COLO668 (cell line): ENCODE measurements around the gene CDK5RAP3.
A peak's percentile ranks its signal among the peaks of the same experiment; 100 is the strongest.
"Not testable (repeated sequence)": the region's sequence is repeated elsewhere in the genome, so short reads cannot be mapped to it uniquely, and the experiment has no call there.

Experiments
- DNase-seq: peaks from one replicate; lab custom pipeline; 2025; ENCODE audit not compliant: unreplicated experiment; lab: John Stamatoyannopoulos, UW

The CDK5RAP3 gene, protein sequence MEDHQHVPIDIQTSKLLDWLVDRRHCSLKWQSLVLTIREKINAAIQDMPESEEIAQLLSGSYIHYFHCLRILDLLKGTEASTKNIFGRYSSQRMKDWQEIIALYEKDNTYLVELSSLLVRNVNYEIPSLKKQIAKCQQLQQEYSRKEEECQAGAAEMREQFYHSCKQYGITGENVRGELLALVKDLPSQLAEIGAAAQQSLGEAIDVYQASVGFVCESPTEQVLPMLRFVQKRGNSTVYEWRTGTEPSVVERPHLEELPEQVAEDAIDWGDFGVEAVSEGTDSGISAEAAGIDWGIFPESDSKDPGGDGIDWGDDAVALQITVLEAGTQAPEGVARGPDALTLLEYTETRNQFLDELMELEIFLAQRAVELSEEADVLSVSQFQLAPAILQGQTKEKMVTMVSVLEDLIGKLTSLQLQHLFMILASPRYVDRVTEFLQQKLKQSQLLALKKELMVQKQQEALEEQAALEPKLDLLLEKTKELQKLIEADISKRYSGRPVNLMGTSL

DNA sequence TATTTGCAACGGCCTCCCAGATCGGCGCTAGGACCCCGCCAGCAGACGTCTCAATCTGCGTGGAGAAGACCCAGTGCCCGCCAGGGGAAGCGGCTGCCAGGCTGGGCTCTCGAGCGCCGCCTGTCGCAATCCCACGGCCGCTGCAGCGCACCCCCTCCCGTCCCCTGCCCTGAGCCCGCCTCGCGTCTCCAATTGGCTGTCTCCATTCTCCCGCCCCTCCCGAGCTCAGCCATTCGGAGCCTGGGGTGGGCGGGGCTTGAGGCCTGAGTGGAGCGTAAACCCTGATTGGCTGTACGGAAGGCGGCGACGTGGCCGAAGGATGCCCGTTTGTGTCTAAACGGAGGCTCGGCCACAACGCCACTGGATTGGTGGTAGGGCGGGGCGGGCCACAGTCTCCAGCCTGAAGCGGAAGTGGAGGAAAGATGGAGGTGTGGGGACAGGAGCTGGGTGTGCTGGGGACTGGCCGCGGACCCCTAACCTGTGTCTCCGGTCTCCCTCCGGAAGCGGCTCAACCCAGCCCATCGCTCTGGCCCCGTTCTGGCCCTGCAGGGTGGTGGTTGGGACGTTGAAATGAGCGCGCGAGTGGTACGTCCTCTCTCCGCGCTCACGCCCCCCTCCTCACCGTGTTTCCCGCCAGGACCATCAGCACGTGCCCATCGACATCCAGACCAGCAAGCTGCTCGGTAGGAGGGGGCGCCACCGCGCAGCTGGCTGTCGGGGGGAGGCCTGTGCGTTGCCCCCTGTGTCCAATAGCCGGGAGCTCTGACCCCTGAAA, at the start of gene CDK5RAP3:
CDK5RAP3 (plus strand) TSS at position 389 of the 775 bp plus-strand sequence; CDS start at position 423, 34 bp downstream.
- DNase-seq: peak; percentile 98

DNA sequence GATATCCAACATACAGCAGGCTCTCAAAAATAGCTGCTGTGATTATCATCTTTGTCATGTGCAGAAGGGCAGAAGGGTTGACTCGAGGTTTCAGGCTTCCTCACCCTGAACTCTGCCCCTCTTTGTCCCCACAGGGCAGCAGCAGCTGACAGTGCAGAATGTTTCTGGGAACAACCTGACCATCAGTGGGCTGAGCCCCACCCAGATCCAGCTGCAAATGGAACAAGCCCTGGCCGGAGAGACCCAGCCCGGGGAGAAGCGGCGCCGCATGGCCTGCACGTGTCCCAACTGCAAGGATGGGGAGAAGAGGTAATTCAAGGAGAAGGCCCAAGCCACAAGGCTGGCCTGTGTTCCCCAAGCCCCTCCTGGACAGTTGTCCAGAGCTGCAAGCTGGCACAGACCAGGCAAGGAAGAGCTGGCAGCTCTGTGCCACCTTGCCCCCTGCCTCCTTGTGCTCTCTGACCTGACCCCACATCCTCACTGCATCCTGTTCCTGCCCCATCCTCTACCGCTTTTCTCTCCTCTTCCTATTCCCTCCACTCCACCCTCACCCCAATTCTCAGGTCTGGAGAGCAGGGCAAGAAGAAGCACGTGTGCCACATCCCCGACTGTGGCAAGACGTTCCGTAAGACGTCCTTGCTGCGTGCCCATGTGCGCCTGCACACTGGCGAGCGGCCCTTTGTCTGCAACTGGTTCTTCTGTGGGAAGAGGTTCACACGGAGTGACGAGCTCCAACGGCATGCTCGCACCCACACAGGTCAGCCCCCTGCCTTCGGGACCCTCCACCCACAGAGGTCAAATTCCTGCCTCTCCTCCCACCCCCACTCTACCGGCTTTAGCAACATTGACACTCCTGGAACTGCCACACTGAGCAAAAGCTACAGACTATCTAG, 45.9 kb upstream of the CDK5RAP3 start:
- no peak for DNase-seq

DNA sequence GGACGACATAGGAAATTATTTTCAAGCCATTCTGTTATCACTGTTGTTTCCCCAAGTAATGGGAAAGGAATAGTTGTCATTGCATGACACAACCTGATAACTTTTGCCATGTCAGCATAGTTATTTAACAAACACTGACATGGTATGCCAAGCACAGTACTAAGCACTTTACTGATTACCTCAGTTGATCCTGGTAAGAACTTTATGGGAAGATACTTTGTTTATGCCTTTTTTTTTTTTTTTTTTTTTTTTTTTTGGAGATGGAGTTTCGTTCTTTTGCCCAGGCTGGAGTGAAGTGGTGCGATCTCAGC, 45.3 kb upstream of the CDK5RAP3 start:
- no peak for DNase-seq

DNA sequence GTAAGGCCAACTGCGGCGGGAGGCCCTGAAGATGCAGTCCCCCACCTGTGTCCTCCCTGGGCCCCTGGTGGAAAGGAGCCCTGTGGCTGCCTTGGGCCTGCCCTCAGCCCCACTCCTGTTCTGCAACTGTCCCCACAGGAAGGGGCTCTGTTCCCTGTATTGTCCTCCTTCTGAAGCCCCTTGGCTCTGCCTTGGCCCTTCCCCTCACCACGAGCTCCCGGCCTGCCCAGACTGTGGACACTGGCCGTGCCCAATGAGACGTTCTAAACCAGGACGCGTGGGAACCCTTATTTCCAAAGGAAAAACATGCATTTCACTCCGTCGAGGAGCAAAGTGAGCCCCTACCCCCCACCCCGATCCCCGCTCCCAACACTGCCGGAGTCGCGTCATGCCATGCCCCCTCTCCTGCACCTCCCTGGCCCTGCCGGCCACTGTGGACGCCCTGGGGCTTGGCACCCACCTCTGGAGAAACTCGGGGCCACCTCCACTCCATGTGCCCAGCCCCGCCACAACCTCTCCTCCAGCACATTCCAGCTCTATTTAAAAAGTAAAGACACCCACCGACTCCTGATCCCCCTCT, 43.0 kb upstream of the CDK5RAP3 start:
- DNase-seq: no peak

DNA sequence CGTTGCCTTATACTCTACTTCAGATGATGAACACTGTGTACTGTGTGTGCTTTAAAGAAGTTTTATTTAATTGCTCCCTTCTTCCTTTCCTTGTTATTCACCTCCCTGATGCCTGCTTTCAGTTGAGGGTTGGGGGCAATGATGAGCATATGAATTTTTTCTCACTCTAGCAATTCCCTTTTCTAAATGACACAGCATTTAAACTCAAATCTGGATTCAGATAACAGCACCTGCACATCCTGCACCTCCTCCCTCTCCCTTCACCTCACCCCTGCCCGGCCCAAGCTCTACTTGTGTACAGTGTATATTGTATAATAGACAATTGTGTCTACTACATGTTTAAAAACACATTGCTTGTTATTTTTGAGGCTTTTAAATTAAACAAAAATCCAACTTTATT, 42.5 kb upstream of the CDK5RAP3 start:
- DNase-seq: no peak

DNA sequence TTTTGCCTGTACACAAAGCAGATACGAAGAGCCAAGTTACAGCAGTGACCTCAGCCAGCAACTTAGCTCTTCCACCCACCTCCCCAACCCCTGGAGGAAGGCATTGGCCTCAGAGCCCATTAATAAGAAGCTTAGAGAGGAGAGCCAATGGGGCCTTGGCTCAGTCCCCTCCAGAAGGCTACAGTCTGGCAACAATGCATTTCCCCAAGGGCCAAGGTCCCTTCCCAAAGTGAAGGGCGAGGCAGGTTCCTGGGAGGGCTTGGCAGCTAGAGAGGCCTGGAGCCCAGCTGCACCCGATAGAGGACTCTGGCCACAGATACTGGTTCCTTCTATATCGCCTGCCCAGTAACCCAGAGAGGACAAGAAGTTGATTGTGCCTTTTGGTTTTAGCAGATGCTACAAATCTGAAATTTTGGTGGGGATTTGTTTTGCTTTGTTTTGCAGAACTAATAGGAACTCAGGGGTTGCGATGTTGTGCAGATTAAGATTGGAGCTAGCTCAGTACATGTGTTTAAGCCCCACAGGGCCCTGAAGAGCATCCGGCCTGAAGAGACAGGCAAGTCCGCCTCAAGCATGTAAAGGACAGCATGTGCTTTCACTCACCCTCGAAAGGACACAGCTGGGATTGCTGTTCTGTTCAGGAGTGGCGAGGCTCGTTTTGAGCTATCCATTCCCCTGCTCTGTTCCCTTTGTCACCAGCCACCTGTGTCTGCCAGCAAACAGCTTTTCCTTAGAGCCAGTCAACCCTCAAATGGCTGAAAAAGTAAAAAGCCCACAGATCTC, 41.5 kb upstream of the CDK5RAP3 start:
- DNase-seq: no peak

DNA sequence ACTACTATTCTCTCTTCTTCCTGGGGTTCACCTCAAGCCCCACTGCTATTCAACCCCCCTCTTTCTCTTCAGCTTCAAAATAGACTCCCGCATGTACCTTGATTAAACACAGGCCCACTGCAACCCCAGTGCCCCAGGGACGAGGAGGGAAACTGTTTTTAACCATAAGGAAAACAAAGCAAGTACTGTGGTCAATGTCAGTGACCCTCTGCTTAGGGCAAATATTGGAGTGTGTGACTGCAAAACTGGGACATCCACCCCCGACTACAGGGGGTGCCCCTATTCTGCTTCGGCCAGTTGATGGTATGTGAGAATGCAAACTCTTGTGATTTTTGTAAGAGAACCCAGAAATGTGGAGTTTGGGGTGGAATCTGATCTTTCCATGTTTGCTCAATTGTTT, 39.1 kb upstream of the CDK5RAP3 start:
- DNase-seq: no peak

DNA sequence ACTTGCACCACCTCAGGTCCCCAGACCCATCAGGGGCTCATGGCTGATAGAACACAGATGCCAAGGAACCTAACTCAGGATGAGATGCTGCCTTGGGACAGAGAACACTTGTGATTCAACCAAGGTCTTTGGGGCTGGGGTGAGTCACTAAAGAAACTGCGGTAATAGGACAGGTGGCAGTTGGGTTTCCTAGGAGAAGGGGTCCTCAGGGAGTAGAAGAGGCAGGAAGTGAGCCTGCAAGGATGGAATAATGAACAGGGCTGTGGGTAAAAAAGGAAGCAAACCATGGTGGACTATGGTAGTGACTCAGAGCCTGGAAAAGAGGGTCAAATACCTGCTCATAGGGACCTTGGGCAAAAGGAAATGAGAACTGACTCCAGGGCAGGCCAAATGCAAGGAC, 36.1 kb upstream of the CDK5RAP3 start:
- no peak for DNase-seq

DNA sequence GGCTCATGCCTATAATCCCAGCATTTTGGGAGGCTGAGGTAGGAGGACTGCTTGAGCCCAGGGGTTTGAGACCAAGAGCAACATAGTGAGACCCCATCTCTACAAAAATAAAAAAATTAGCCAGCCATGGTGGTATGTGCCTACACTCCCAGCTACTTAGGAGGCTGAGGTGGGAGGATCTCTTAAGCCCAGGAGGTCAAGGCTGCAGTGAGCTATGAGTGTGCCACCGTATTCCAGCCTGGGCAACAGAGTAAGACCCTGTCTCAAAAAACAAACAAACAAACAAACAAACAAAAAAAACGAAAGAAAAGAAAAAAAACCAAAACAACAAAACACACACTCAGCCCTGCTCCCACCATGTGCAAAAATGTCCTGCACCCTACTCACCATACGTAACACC, 35.4 kb upstream of the CDK5RAP3 start:
- not testable (repeated sequence) for DNase-seq

DNA sequence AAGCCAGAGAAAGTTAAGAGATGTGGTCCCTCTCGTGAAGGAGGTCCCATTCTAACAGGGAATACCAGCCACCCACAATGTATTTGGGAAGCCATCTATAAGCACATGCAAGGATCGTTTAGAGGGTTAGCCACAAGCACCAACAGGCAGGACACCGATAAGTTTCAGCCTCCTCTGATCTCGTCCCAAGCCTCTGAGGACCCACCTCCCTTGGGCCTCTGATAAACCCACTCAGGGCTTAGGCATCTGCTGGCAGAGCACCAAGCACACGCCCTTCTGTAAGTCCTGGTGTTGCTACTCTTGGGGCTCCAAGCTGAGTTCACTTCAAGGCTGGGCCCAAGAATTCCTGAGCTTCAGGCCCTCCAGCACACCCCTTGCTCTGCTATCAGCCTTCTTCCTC, 35.0 kb upstream of the CDK5RAP3 start:
- no peak for DNase-seq

DNA sequence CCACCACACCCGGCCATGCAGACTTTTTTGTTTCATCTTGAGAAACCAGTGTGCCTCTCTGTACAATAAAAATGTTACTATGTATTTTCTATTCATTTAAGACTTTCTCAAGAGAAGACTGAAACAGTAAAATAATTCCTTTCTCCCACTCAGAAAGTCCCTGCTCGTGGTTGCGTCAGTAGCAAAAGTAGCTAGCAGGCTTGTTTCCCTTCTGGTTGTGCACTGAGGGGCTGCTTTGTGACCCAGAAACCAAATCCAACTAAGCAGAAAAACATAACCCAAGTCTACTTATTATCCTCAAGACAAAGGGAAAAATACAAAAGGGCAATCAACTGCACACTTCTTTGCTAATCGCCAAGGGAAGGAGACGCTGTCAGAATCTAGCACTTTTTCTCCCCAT, 33.0 kb upstream of the CDK5RAP3 start:
- DNase-seq: no peak

DNA sequence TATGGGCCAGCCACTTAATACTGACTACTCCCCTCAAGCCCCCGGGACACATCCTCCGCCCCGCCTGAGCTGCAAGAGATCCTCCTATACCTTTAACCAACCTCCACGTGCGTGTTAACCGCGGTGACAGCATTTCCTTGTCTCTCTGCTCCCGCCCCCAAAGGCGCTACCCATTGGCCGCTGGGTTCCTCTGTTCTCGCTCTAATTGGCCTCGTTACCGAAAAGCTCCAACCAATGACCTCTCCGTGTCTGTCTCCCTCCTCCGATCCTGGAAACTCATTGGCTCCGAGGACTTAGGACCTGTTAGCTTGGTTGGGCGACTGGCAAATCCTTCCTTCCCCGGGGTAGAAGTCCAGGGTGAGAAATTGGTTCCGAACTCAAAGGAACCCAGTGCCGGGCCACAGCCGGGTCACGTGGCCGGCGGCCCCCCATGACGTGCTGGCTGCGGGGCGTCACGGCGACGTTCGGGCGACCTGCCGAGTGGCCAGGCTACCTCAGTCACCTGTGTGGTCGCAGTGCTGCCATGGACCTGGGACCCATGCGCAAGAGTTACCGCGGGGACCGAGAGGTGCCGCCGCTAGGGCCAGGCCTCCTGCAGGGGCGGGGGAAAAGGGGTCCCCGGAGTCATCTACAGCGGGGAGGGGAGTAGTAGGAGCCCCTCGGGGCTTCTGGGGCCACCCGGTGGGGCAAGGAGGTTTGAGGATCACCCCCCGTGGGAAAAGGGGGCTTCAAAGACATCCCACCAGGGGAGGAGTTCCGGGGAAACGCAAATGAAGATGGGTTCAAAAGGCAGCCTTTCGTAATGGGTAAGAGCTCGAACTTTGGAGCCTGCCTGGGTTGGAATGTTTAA, 29.4 kb upstream of the CDK5RAP3 start, which contains the start of gene PNPO:
PNPO (plus strand) TSS at position 326 of the 850 bp plus-strand sequence; CDS start at position 431, 105 bp downstream.
- peak; percentile 91 for DNase-seq

DNA sequence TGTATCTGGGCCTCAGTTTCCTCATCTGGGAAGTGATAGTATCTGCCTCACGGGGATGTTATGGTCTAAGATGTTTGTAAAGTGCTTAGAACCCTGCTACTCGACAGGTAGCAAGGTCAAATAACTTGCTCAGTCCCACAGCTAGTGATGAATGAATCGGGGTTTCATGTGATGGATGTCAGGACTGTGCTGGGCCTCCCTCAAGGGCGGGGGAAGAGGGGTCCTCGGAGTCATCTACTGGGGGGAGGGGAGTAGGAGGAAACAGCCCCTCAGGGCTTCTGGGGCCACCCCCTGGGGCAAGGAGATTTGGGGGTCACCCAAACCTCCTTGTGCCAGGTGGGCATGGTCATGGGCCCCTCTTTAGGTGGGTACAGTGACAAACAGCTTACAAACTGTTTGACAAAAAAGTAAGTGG, 28.8 kb upstream of the CDK5RAP3 start:
- no peak for DNase-seq

DNA sequence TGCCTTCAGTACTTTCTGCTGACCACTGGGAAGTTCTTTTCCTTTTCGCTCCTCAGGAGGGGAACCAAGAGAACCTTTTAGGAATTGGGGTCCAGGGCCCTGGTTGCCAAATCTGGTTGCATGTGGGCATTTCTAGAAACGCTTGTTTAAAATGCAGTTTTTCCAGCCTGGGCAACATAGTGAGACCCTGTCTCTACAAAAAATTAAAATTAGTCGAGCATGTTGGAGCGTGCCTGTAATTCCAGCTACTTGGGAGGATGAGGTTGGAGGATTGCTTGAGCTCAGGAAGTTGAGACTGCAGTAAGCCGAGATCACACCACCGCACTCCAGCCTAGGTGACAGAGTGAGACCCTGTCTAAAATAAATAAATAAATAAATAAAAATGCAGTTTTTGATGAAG, 28.3 kb upstream of the CDK5RAP3 start:
- DNase-seq: no peak

DNA sequence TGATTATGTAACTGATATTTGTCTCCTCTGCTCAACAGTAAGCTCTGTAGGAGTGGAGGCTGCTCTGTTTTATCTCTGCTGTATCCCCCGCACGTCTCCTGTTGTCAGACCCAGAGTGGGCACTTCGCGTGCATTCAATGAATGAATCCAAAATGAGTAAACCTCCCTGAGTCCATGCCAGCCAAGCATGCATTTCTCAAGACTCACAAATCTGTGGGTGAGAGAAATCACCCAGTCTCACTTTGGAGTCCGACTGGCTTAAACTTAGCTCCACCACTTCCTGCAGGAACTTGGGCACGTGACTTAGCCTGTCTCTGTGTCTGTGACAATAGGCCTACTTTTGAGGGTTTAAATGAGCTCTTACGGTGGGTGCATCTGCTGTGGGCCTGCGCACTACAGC, 25.8 kb upstream of the CDK5RAP3 start:
- no peak for DNase-seq

DNA sequence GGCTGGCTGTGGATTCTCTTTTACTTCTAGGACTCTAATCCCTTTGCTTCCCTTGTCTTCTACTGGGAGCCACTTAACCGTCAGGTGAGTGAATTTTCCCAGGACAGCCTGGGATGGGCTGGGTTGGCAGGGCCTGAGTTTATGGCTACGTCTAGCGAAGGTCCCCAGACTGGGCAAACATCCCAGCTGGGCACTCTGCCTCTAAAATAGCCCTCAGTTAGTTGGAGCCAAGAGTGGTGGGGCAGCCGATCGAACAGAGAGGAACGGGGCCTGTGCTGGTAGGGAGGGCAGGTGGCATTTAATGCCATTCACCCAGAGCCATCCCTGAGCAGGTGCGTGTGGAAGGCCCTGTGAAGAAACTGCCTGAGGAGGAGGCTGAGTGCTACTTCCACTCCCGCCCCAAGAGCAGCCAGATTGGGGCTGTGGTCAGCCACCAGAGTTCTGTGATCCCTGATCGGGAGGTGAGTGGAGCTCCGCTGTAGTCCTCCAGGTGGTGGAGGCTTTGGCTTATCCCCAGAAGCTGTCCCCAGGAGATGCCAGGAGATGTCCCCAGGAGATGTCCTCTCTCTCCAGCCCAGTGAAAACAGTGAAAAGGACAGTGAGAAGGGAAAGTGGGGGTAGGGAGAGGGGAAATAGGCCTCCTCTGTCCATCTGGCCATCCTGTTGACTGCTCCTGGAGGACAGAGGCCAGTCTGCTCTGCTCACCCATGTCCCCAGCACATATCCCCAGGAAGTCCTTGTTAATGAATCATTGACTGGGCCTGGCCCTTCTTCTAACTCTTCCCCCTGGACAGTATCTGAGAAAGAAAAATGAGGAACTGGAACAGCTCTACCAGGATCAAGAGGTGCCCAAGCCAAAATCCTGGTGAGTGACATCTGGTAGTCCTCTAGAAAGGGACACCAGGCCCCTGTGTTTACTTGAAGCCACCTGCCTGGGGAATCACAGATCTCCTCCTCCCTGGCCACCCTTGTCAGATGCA, 25.1 kb upstream of the CDK5RAP3 start:
- no peak for DNase-seq

DNA sequence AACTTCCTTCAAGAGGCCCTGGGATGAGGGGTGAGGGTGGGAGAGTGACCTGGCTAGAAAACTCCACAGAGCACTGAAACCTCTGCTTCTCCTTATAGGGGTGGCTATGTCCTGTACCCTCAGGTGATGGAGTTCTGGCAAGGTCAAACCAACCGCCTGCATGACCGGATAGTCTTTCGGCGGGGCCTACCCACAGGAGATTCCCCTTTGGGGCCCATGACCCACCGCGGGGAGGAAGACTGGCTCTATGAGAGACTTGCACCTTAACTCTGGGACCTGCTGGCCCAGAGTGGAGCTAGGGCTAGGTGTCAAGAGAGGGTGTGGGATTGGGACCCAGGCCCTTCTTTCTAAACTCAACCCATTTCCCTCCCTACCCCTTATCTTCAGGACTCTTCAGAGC, 24.4 kb upstream of the CDK5RAP3 start:
- DNase-seq: no peak

DNA sequence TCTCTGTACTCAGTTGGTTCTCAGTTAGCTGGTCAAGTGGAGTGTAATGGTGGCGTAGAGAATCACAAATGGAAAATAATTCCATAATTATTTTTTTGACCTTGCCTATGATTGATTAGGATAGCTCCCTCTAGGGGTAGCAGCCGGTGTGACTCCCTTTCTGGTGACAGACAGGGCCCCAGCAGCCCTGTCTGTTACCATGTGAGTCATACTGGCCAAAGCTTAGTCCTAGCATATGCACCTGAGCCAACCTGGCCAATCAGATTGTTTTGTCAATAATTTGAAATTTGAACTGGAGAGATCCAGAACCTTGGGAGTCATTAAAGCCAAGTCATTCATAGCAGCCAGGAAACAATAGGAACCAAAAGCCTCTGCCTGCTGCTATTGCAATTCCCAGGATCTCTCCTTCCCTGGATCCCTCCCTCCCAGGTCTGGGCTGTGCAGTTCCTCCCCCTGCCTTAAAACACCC, 23.9 kb upstream of the CDK5RAP3 start:
- DNase-seq: peak; percentile 80
